ENCODE data around the gene DUSP7. TPM values are rescaled to one million over a fixed set of nuclear protein-coding genes. Genes with fewer than 3 reads are reported as not detected.

DUSP7 gene
- total and polyA plus RNA-seq, 2 donors from 2014 or later: 10.1 to 19.8 TPM

- DNase-seq: peak in 1 of 5 donors; percentile 26
- peaks cover 0 to 12% (median 9%) of the 10 kb centered on the region in 3 donors for H3K4me1 ChIP-seq (ENCODE audit: control insufficient read depth in 2 of 3, insufficient read depth in 2 of 3, low read depth in 1 of 3, low read length in 3 of 3)
Measured at GRCh38 chr3:52083556-52084087, 27.3 kb upstream of the DUSP7 start.

GRCh38 chr3:52082951-52083350 is 26.6 kb upstream of the DUSP7 start:
- H3K27me3 ChIP-seq (ENCODE audit: control insufficient read depth, insufficient read depth, low read length): no peaks in the 10 kb centered on the region
- no peak overlapping the region for H3K27ac ChIP-seq (ENCODE audit: low read depth in 2 of 2, low read length in 2 of 2)
- no peaks in the 10 kb centered on the region for H3K36me3 ChIP-seq (ENCODE audit: control insufficient read depth in 2 of 3, insufficient read depth in 3 of 3, low read length in 3 of 3)
- peaks cover 1 to 6% (median 3%) of the 10 kb centered on the region in 3 donors for H3K4me1 ChIP-seq (ENCODE audit: control insufficient read depth in 2 of 3, insufficient read depth in 2 of 3, low read depth in 1 of 3, low read length in 3 of 3)
- no peaks in the 10 kb centered on the region for H3K9me3 ChIP-seq (ENCODE audit: control insufficient read depth in 2 of 3, insufficient read depth in 1 of 3, low read length in 3 of 3)
- intact Hi-C loops (cut with DNase I): no loop called here
- DNase-seq (peak in 1 of 5 donors; percentile 39), FAIRE-seq (no peak)
- no peak for TF ChIP-seq CTCF (IDR thresholded peaks at IDR 0.05; ENCODE audit: borderline replicate concordance, extremely low read depth, insufficient read depth)
- H3K4me3 ChIP-seq (ENCODE audit: low read length in 3 of 3): no peak overlapping the region
- H3K9ac ChIP-seq (ENCODE audit: low read length in 3 of 3): no peak overlapping the region

More at GRCh38 chr3:52083556-52084087, 27.3 kb upstream of the DUSP7 start:
- TF ChIP-seq CTCF (IDR thresholded peaks at IDR 0.05; ENCODE audit: borderline replicate concordance, extremely low read depth, insufficient read depth): no peak
- intact Hi-C loops (cut with DNase I): no loop called here
- H3K27me3 ChIP-seq (ENCODE audit: control insufficient read depth, insufficient read depth, low read length): no peaks in the 10 kb centered on the region
- no peak overlapping the region for H3K4me3 ChIP-seq (ENCODE audit: low read length in 3 of 3)
- no peak overlapping the region for H3K9ac ChIP-seq (ENCODE audit: low read length in 3 of 3)
- FAIRE-seq: no peak
- H3K27ac ChIP-seq (ENCODE audit: low read depth in 2 of 2, low read length in 2 of 2): no peak overlapping the region
- no peaks in the 10 kb centered on the region for H3K9me3 ChIP-seq (ENCODE audit: control insufficient read depth in 2 of 3, insufficient read depth in 1 of 3, low read length in 3 of 3)
- no peaks in the 10 kb centered on the region for H3K36me3 ChIP-seq (ENCODE audit: control insufficient read depth in 2 of 3, insufficient read depth in 3 of 3, low read length in 3 of 3)

GRCh38 chr3:52080830-52081719 is 24.7 kb upstream of the DUSP7 start:
- Histone ChIP-seq H3K9me3 (ENCODE audit: control insufficient read depth in 2 of 3, insufficient read depth in 1 of 3, low read length in 3 of 3) (no peaks in the 10 kb centered on the region), H3K27me3 (ENCODE audit: control insufficient read depth, insufficient read depth, low read length) (no peaks in the 10 kb centered on the region), H3K36me3 (ENCODE audit: control insufficient read depth in 2 of 3, insufficient read depth in 3 of 3, low read length in 3 of 3) (no peaks in the 10 kb centered on the region), H3K9ac (ENCODE audit: low read length in 3 of 3) (no peak overlapping the region), H3K4me1 (ENCODE audit: control insufficient read depth in 2 of 3, insufficient read depth in 2 of 3, low read depth in 1 of 3, low read length in 3 of 3) (peaks cover 0 to 4% (median 0%) of the 10 kb centered on the region in 3 donors), H3K4me3 (ENCODE audit: low read length in 3 of 3) (no peak overlapping the region), H3K27ac (ENCODE audit: low read depth in 2 of 2, low read length in 2 of 2) (no peak overlapping the region)
- FAIRE-seq (no peak), DNase-seq (peak in 2 of 5 donors; percentile 43 to 69)
- TF ChIP-seq CTCF (IDR thresholded peaks at IDR 0.05; ENCODE audit: borderline replicate concordance, extremely low read depth, insufficient read depth): no peak
- intact Hi-C loops (cut with DNase I): no loop called here
